PC-9 (cell line): ENCODE data around the gene MFSD12. TPM values are rescaled to one million over a fixed set of nuclear protein-coding genes. Genes with fewer than 3 reads are reported as not detected.
"Not testable (repeated sequence)": the region's sequence is repeated elsewhere in the genome, so short reads cannot be mapped to it uniquely, and the experiment has no call there.

Experiments
- BruUV-seq: library from RNA; stranded (reverse); fragments of 400-500 nt; replicated peaks from 2 replicates; lab custom pipeline; 2021; lab: Mats Ljungman, UMichigan
- CTCF ChIA-PET: fragments of 300-600 bp; sonication (Branson Sonifier 250); formaldehyde crosslinking; loops from one replicate; lab custom pipeline; 2022; ENCODE audit warnings: antibody characterized with exemption; lab: Charles Lee
- POLR2A ChIA-PET: fragments of 300-600 bp; sonication (Branson Sonifier 250); formaldehyde crosslinking; loops from one replicate; lab custom pipeline; 2022; ENCODE audit warnings: antibody characterized with exemption; ENCODE audit not compliant: unreplicated experiment; lab: Charles Lee
- DNase-seq, 2 experiments: peaks; one replicate each; pipeline versions ENCODE4 v3.0.0 to v3.0.0-alpha.2; 2015 to 2022; ENCODE audit warnings: mixed read lengths in 1 of 2
- H2AFZ ChIP-seq: fragments of 200-600 bp; sonication (generic); 2 replicates; pipeline ENCODE4 v1.8.1; 2017; ENCODE audit warnings: antibody characterized with exemption
- H3F3A ChIP-seq: fragments of 200-600 bp; sonication (generic); 2 replicates; pipeline ENCODE4 v1.8.1; 2017; ENCODE audit warnings: antibody characterized with exemption, mild to moderate bottlenecking, low read depth; ENCODE audit not compliant: insufficient read depth
- H3K27ac ChIP-seq: fragments of 200-600 bp; sonication (generic); 2 replicates; pipeline ENCODE4 v1.6.1; 2016; ENCODE audit warnings: mixed run types
- H3K27me3 ChIP-seq: fragments of 200-600 bp; sonication (generic); 2 replicates; pipeline ENCODE4 v1.6.1; 2016; ENCODE audit warnings: low read depth, mixed run types; ENCODE audit not compliant: insufficient read depth
- H3K36me3 ChIP-seq: fragments of 200-600 bp; sonication (generic); 2 replicates; pipeline ENCODE4 v1.6.1; 2016; ENCODE audit warnings: low read depth, mixed run types
- H3K4me1 ChIP-seq: fragments of 200-600 bp; sonication (generic); replicated peaks from 2 replicates; pipeline ENCODE4 v1.6.1; 2016; ENCODE audit warnings: mixed run types; ENCODE audit not compliant: insufficient read depth
- H3K4me2 ChIP-seq: fragments of 200-600 bp; sonication (generic); 2 replicates; pipeline ENCODE4 v1.6.1; 2017; ENCODE audit warnings: mixed run types
- H3K4me3 ChIP-seq: fragments of 200-600 bp; sonication (generic); 2 replicates; pipeline ENCODE4 v1.6.1; 2016; ENCODE audit warnings: mixed run types
- H3K79me2 ChIP-seq: fragments of 200-600 bp; sonication (generic); 2 replicates; pipeline ENCODE4 v1.6.1; 2017; ENCODE audit warnings: low read depth, mixed run types
- H3K9me2 ChIP-seq: fragments of 200-600 bp; sonication (generic); 2 replicates; pipeline ENCODE4 v1.8.1; 2017; ENCODE audit warnings: mild to moderate bottlenecking; ENCODE audit not compliant: insufficient read depth
- H3K9me3 ChIP-seq: fragments of 200-600 bp; sonication (generic); 2 replicates; pipeline ENCODE4 v1.8.1; 2016; ENCODE audit warnings: low read depth; ENCODE audit not compliant: insufficient read depth
- H4K20me1 ChIP-seq: fragments of 200-600 bp; sonication (generic); 2 replicates; pipeline ENCODE4 v1.8.1; 2017; ENCODE audit not compliant: insufficient read depth
- CTCF ChIP-seq: fragments of 200-600 bp; sonication (generic); conservative IDR thresholded peaks from 2 replicates; pipeline ENCODE4 v1.6.1; 2017; ENCODE audit warnings: mixed run types, antibody characterized with exemption, mild to moderate bottlenecking, moderate library complexity
- EZH2 ChIP-seq: fragments of 200-600 bp; sonication (generic); IDR thresholded peaks from 2 replicates; pipeline ENCODE4 v1.8.0; 2017; ENCODE audit warnings: antibody characterized with exemption, low read depth
- intact Hi-C: fragments of 100-400 bp; cut with micrococcal nuclease; formaldehyde crosslinking; loops from one replicate; pipeline ENCODE4 v1.10.0; 2022; ENCODE audit not compliant: unreplicated experiment
- total RNA-seq: library from RNA; stranded (reverse); gene quantifications from 2 replicates; pipeline ENCODE4 v1.2.3, GENCODE V29; 2021

The MFSD12 gene
- total RNA-seq, 1 experiment from 2014 or later: 70.0 TPM

GRCh38 chr19:3572855-3573161 lies 15.4 kb upstream of the MFSD12 start, which contains the start of gene HMG20B:
TSS of gene HMG20B (plus strand) at chr19:3572944. CDS start at chr19:3573310, 366 bp downstream.
- Histone ChIP-seq H3K4me3 (peak within 1 kb of the TSS; percentile 85), H3K9me2 (no peaks in the 10 kb centered on the region), H3K27me3 (no peaks in the 10 kb centered on the region), H3F3A (no peaks in the 10 kb centered on the region; the same call in 1 of the 2 replicates), H3K36me3 (no peaks in the 10 kb centered on the region), H3K27ac (peak within 1 kb of the TSS; percentile 16; the same call in 1 of the 2 replicates), H3K79me2 (peaks cover 6% of the 10 kb centered on the region), H4K20me1 (peaks cover 10% of the 10 kb centered on the region), H3K4me1 (peaks cover 6% of the 10 kb centered on the region; the same call in 1 of the 2 replicates), H3K9me3 (no peaks in the 10 kb centered on the region), H2AFZ (peak within 1 kb of the TSS; percentile 71), H3K4me2 (peak within 1 kb of the TSS; percentile 79)
- intact Hi-C loops: no loop called here
- BruUV-seq: no TSS peak
- no peak for TF ChIP-seq EZH2
- no peak for TF ChIP-seq CTCF
- DNase-seq: no peak
- ChIA-PET POLR2A (no interaction called here), CTCF (no interaction called here)

GRCh38 chr19:3572132-3572854 lies 14.9 kb upstream of the MFSD12 start:
- Histone ChIP-seq H3K79me2 (peaks cover 6% of the 10 kb centered on the region), H4K20me1 (peaks cover 10% of the 10 kb centered on the region), H3F3A (no peaks in the 10 kb centered on the region; the same call in 1 of the 2 replicates), H3K4me2 (peak overlapping the region; percentile 75), H3K4me3 (peak overlapping the region; percentile 43; the same call in 1 of the 2 replicates), H3K27ac (no peak overlapping the region), H3K9me2 (no peaks in the 10 kb centered on the region), H3K9me3 (no peaks in the 10 kb centered on the region), H2AFZ (no peak overlapping the region), H3K36me3 (no peaks in the 10 kb centered on the region), H3K4me1 (peaks cover 6% of the 10 kb centered on the region; the same call in 1 of the 2 replicates), H3K27me3 (no peaks in the 10 kb centered on the region)
- no TSS peak for BruUV-seq
- TF ChIP-seq CTCF (no peak), EZH2 (no peak)
- POLR2A ChIA-PET: no interaction called here
- intact Hi-C loops: no loop called here
- DNase-seq: peak; percentile 93 to 97
- CTCF ChIA-PET: no interaction called here

GRCh38 chr19:3570606-3571011 lies 13.2 kb upstream of the MFSD12 start:
- H3K79me2 ChIP-seq: peaks cover 6% of the 10 kb centered on the region
- H3K27ac ChIP-seq: no peak overlapping the region
- H3K9me2 ChIP-seq: no peaks in the 10 kb centered on the region
- ChIA-PET POLR2A (no interaction called here), CTCF (no interaction called here)
- H3F3A ChIP-seq: no peaks in the 10 kb centered on the region
- H2AFZ ChIP-seq: no peak overlapping the region
- no peaks in the 10 kb centered on the region for H3K36me3 ChIP-seq
- intact Hi-C loops: no loop called here
- no peak overlapping the region for H3K4me3 ChIP-seq
- H3K4me1 ChIP-seq: peaks cover 6% of the 10 kb centered on the region; the same call in 1 of the 2 replicates
- no peak overlapping the region for H3K4me2 ChIP-seq
- no peaks in the 10 kb centered on the region for H3K9me3 ChIP-seq
- BruUV-seq: no TSS peak
- no peak for DNase-seq
- H4K20me1 ChIP-seq: peaks cover 10% of the 10 kb centered on the region
- no peaks in the 10 kb centered on the region for H3K27me3 ChIP-seq
- TF ChIP-seq CTCF (no peak), EZH2 (no peak)

GRCh38 chr19:3570042-3570441 lies 12.7 kb upstream of the MFSD12 start:
- H3K4me1 ChIP-seq, CTCF ChIA-PET, BruUV-seq, intact Hi-C loops, H2AFZ ChIP-seq, H3K4me3 ChIP-seq, H3F3A ChIP-seq, H4K20me1 ChIP-seq, POLR2A ChIA-PET, H3K4me2 ChIP-seq, DNase-seq, H3K27me3 ChIP-seq, H3K36me3 ChIP-seq, H3K9me3 ChIP-seq, H3K79me2 ChIP-seq, H3K9me2 ChIP-seq, H3K27ac ChIP-seq: not testable (repeated sequence)
